Measurements from ENCODE around the gene PSMA6. TPM values are rescaled to one million over a fixed set of nuclear protein-coding genes. Genes with fewer than 3 reads are reported as not detected.
A peak's percentile ranks its signal among the peaks of the same experiment; 100 is the strongest.

Gene PSMA6
- total RNA-seq, 4 donors from 2014 or later: 73.6 to 136 (median 116) TPM

- Histone ChIP-seq H3K27me3 (no peaks in the 10 kb centered on the region), H3K27ac (peak overlapping the region in 3 of 4 donors; percentile 40 to 56 (median 40)), H3K4me3 (no peak overlapping the region), H3K9me3 (no peaks in the 10 kb centered on the region), H3K36me3 (no peaks in the 10 kb centered on the region), H3K4me1 (no peaks in the 10 kb centered on the region)
- TF ChIP-seq POLR2A (IDR thresholded peaks at IDR 0.05) (no peak), CTCF (IDR thresholded peaks at IDR 0.05) (no peak)
- DNase-seq: no peak
These were observed 6.8 kb upstream of the PSMA6 start for GRCh38 chr14:35285168-35286002.

- peak overlapping the region in 3 of 4 donors; percentile 40 to 56 (median 40) for H3K27ac ChIP-seq
These were observed 6.1 kb upstream of the PSMA6 start for GRCh38 chr14:35286003-35286600.

GRCh38 chr14:35286707-35287106 lies 5.5 kb upstream of the PSMA6 start:
- H3K27ac ChIP-seq: peak overlapping the region in 1 of 4 donors; percentile 40
- no peak overlapping the region for H3K4me3 ChIP-seq
- no peaks in the 10 kb centered on the region for H3K36me3 ChIP-seq

More at GRCh38 chr14:35286003-35286600, 6.1 kb upstream of the PSMA6 start:
- no peak for TF ChIP-seq POLR2A (IDR thresholded peaks at IDR 0.05)
- no peak for TF ChIP-seq CTCF (IDR thresholded peaks at IDR 0.05)
- H3K9me3 ChIP-seq: no peaks in the 10 kb centered on the region
- H3K4me3 ChIP-seq: no peak overlapping the region
- H3K27me3 ChIP-seq: no peaks in the 10 kb centered on the region
- no peaks in the 10 kb centered on the region for H3K4me1 ChIP-seq
- no peak for DNase-seq
- no peaks in the 10 kb centered on the region for H3K36me3 ChIP-seq

DNA sequence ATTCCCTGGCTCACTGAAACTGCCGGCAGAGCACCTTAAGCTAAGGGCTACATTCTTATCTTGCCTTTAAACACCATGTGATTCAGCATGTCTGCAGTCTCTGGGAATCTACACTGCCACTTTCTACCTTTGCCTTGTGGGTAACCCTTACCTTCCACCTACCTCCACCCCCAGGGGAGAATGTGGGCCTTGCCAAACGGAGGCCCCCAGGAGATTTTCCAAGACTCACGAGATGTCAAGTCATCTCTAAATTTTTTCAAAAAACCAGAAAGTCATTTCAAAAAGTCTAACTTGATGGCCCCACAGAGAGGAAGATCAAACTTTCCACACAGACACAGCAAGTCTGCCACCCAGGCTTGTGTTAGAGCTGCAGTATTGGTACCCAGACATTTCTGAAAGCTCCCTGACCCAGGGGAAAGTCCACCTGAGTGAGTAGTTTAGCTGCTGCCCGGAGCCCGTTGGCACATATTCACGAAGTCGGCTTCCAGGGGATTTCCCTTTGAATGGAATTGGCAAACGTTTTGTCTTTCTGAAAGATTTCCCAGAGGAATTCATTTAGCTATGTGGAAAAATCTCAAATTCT lies 4.7 kb upstream of the PSMA6 start:
- no peaks in the 10 kb centered on the region for H3K4me1 ChIP-seq
- H3K4me3 ChIP-seq: no peak overlapping the region
- no peaks in the 10 kb centered on the region for H3K27me3 ChIP-seq
- TF ChIP-seq POLR2A (IDR thresholded peaks at IDR 0.05): no peak
- TF ChIP-seq CTCF (IDR thresholded peaks at IDR 0.05): no peak
- H3K36me3 ChIP-seq: no peaks in the 10 kb centered on the region
- H3K9me3 ChIP-seq: no peaks in the 10 kb centered on the region
- peak overlapping the region in 1 of 4 donors; percentile 25 for H3K27ac ChIP-seq
- peak in 1 of 3 donors; percentile 54 for DNase-seq

More at GRCh38 chr14:35286707-35287106, 5.5 kb upstream of the PSMA6 start:
- no peaks in the 10 kb centered on the region for H3K4me1 ChIP-seq
- no peak for DNase-seq
- no peaks in the 10 kb centered on the region for H3K9me3 ChIP-seq
- no peaks in the 10 kb centered on the region for H3K27me3 ChIP-seq
- no peak for TF ChIP-seq CTCF (IDR thresholded peaks at IDR 0.05)
- TF ChIP-seq POLR2A (IDR thresholded peaks at IDR 0.05): no peak

DNA sequence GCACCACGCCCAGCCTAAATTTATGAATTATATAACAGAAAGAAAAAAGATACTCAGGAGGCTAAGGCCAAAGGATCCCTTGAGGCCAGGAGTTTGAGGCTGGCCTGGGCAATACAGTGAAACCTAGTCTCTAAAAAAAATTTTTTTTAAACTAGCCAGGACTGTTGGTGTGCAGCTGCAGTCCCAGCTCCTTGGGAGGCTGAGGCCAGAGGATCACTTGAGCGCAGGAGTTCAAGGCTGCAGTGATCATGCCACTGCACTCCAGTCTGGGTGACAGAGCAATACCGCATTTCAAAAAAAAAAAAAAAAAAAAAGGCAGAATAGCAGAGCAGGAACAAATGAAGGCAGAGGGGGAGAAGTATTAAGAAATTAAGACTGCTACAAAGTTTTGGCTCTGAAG lies 2.6 kb upstream of the PSMA6 start:
- no peak overlapping the region for H3K4me3 ChIP-seq
- H3K36me3 ChIP-seq: no peaks in the 10 kb centered on the region
- TF ChIP-seq POLR2A (IDR thresholded peaks at IDR 0.05) (no peak), CTCF (IDR thresholded peaks at IDR 0.05) (no peak)
- H3K27ac ChIP-seq: no peak overlapping the region
- H3K27me3 ChIP-seq: no peaks in the 10 kb centered on the region
- no peak for DNase-seq
- H3K4me1 ChIP-seq: peaks cover 0 to 13% (median 5%) of the 10 kb centered on the region in 4 donors
- H3K9me3 ChIP-seq: no peaks in the 10 kb centered on the region

Data from Peyer's patch (tissue), 4 donors.